Measurements from ENCODE around the gene BICC1.

Gene BICC1

DNA sequence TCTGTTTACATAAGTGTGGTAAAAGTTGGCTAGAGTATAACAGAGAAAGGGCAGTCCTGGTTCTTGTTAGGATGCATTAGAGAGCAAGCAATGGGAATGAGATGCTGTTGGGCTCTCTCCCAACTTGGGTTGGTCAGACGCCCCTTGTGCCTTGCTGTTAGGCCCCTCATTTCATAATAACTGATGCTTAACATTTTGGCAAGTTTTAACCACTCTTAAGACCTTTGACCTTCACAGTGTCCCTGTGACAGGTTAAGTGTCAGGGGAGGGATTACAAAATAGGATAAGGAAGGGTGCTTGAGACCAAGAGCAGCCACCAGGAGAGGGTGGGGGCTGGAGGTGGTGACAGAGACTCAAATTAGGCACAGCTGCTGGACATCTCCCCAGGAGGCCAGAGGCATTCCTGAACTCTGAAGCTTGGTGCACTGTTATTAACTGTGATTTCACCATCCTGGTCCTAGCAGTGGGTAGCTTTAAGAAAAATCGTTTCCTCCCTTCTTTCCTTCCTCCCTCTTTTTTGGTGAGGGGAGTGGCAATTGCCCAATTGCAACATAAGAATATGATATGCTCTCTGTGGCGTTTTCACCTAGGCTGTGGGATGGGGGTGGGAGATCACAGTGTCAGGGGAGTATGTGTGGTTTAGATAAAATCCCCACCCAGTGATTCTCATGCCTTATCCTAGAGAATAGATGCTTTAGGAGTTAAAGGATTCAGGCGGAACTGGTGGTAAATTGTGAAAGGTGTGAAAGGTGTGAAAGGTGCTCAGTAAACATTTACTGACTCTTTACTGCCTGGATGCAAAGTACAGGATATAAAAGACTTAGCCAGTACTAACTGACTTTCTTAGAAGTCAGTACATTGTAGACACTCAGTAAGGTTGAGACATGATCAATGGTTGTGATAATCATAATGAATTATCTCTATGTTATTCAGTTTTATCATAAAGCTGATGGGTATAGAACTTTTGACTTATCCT lies 270.5 kb downstream of the BICC1 start:
- no peak for DNase-seq (ENCODE audit: low read depth)

DNA sequence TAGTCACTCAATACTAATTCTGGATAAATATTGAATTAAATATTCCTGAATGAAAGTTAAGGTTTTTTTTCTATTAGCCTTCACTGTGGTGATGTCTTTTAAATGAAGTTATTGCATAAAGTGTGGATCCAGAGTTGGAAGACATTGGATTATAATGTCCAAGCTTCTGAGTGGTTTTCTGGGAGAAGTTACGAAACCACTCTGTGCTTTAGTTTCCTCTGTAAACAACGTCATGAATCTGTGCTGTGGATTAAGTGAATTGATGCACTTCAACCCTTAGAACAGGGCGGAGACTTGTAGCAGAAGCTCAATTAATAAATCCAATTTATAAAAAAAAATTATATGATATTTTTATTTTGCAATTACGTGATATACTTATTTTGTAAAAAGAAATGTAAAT lies 271.7 kb downstream of the BICC1 start:
- no peak for DNase-seq (ENCODE audit: low read depth)

DNA sequence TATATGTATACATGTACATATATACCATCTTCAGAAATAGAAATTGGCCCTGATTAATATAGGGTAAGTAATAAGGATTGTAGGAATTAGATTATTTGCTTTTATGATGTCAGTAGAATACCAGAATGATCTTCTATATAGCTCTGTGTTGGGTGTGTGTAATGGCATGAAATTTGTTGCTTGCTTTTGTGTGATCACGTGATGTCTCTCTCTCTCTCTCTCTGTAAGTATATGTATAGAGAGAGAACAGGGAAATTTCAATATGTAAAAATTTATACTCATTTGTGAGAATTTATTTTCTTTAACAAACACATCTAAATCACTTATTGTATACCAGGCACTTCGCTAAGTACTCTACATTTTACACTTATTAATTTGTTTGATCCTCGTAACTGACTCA lies 272.7 kb downstream of the BICC1 start:
- no peak for DNase-seq (ENCODE audit: low read depth)

DNA sequence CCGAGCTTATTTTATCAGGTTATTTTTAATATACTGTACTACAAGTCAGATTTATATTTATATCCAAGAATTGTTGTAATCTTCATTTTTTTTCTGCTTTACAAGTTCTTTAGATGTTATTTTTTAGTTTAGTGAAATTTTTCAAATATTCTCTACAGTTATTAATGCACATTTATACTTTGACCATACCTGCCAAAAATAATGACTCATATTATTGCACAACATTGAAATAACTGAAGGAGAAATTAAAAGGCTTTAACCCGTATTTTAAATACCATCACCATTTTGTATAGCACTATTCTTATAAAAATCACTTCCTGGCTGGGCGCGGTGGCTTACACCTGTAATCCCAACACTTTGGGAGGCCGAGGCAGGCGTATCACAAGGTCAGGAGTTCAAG lies 278.5 kb downstream of the BICC1 start:
- no peak for DNase-seq (ENCODE audit: low read depth)

DNA sequence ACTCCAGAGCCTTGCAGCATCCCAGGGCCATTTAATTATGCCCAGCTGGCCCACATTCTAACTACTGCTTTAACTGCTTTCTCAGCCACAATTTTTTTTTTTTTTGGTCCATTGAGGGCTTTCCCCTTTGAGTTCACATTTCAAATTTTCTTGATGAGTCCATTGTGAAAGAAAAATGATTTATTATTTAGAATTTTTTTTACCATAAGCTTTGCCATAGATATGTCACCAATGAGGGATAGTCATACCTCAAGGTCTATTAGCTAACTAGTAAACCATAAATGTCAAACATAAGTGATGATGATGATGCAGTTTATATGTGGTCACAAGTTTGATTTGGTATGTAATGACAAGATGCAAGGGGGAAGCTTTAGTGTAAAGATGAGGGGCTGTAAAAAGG lies 282.9 kb downstream of the BICC1 start:
- no peak for DNase-seq (ENCODE audit: low read depth)

DNA sequence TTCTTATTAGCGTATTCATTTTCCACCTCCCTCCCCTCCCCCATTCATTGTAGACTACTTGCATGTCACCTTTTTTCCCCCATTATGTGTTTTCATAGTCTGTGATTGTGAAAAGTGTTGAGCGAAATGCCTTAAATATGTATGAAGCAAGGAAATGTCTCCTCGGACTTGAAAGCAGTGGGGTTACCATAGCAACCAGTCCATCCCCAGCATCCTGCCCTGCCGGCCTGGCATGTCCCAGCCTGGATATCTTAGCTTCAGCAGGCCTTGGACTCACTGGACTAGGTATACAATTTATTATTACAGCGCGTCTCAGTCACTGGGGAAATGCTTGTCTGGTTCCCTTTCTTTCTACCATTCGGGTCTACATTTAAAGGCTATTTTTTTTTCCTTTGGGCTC lies 283.6 kb downstream of the BICC1 start:
- DNase-seq (ENCODE audit: low read depth) = no peak

DNA sequence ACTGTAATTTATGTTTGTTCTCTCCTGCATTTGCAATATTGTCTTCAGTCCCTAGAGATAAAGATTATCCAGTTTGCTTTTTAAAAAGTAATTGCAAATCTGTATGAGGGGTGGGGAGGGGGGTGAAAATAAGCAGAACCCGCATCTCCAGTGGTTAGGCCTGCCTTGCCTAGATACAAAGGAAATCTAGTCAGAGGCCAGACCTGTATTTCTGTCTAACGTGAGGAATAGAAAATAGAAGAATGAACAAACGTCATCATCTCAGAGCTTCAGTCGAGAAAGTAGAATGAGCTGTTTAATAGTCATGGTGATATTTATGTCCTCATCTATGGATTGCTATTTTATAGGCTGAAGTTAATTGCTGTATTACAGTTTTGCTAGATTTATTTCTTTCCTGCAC lies 284.2 kb downstream of the BICC1 start:
- DNase-seq (ENCODE audit: low read depth) = no peak

DNA sequence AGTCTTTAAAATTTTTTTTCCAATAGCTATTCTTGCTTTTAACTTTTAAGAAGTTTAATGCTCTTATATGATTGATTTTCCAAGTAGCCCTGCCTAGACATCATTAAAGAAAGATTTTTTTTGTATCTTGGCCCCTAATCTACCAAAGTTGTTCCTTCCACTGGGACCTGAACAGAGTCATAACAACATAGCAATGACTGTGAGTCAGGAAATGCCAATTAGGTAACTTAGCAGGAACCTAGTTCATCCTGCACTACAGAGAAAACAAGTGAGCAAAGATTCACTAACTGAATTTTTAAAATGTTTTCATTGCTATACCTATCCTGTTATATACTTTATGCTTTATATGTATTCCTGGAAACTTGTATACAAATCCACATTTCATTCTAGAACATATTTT lies 284.7 kb downstream of the BICC1 start:
- DNase-seq (ENCODE audit: low read depth) = no peak

DNA sequence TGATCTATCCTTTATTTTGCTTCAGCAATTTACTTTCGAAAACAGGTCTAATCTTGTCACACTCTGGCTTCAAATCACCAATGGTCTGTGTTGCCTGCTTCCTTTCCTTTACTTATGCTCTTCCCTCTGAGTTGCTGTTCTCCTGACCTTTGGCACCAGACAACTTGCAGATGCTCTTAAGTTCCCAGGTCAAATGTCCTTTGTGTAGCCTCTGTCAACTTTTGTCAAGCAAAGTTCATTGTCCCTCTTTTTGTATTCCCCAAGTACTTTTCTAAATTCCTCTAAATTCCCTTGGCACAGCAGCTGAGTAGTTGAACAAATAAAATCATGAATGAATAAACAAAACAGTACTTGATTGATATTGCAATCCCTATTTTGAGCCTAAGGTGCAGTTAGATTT lies 289.4 kb downstream of the BICC1 start:
- DNase-seq (ENCODE audit: low read depth) = no peak

DNA sequence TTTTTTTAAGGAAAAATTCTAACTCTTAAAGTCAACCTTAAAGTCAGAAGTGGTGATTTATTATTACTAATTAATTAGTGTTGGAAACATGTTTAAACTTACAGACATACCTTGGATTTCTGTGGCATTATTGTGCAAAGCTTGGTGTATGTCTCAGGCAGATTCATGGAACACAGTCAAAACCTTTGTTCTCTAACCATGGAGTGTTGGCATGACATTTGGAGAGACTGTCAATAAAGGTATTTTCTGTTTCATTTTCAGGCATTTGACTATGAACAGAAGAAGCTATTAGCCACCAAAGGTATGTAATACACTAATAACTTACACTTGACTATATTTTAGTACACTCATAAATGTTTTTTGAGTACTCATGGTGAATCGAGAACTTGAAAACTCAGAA lies 293.7 kb downstream of the BICC1 start:
- DNase-seq (ENCODE audit: low read depth) = no peak

DNA sequence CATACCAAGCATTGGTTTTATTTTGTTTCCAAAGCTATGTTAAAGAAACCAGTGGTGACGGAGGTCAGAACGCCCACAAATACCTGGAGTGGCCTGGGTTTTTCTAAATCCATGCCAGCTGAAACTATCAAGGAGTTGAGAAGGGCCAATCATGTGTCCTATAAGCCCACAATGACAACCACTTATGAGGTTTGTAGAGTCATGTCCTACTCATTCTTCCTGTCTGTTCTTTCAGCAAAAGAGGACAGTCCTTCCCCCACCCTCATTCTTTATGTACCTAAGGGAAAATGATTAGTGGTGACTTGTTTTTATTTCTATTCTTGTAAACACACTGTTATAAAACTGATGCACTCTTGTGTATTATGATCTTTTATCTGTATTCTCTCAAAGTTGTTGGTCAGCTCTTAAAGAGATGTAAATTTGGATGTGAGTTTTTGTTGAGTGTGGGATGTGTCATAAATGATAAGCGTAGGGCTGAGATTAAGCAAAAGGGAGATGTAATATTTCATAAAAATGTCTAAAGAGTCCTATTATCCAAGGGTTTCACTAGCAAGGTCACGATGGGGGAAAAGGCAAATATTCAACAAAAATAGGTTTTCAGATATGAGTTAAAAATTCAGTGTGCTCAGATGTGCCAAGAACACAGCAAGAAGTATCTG lies 294.4 kb downstream of the BICC1 start:
- DNase-seq (ENCODE audit: low read depth) = no peak

DNA sequence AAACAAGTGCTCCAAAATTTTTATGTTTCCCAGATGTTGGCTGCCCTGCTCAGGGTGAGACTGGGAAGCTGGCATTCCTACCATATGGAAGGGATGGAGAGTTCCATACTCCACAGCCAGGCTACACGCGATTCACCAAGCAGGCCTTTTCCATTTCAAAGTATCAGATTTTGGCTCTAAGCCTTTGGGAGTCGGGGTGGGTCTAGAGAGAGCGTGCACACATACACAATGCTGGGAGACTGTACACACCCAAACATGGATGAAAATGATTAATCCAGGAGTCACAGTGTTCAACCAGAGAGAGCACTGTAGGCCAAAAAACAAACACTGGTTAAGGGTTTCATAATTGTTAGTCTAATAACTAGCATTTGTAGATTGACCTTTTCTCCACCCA lies 295.0 kb downstream of the BICC1 start:
- no peak for DNase-seq (ENCODE audit: low read depth)

DNA sequence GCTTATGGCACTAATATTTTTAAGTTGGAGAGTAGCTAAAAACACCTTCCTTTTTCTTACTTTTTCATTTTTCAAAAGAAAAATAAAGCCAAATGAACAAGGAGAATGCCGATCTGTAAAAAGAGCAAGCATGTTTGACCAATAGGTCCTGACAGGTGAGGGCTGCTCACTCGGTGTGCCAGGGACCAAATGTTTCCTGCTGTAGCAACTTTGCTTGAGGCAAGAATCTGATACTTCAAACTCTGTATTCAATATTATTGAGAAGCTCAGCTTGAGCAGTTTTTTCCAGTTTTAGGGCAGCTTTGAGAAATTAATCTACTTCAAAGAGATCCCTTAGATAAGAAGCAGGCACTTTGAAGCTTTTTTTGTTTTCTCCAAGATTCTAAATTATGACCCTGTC lies 298.1 kb downstream of the BICC1 start:
- no peak for DNase-seq (ENCODE audit: low read depth)

DNA sequence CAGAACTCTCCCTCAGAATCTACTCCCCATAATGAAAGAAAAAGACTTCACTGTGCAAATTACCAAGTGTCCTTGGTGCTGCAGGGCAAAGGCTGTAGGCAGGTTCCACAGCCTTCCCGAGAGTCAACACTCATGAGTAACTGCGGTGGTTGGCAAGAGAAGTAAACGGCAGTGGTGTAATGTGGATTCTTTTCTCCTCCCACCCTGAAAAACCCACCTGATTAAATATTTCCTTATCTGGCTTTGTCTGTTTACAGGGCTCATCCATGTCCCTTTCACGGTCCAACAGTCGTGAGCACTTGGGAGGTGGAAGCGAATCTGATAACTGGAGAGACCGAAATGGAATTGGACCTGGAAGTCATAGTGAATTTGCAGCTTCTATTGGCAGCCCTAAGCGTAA lies 300.9 kb downstream of the BICC1 start:
- no peak for DNase-seq (ENCODE audit: low read depth)

DNA sequence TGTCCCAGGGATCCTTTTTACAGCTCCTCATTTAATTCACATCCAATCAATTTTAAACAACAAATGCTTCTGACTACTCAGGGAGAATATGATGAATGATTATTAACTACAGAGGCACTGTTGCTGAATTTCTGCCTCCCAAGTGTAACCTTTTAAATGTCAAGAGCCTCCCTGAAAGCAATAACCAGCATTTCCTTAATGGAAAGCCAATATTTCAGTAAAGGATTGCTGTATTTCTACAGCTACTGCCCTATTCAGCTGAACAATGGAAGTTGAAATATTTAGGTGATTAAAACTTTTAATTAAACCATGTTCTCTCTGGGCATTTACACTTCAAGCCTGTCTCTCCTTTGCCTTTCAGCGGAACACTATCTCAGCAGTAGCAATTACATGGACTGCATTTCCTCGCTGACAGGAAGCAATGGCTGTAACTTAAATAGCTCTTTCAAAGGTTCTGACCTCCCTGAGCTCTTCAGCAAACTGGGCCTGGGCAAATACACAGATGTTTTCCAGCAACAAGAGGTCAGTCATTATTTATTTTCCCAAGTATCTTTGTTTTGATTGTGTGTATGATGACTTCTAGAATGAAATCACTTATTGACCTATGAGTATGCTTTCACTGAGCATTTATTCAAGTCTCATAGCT lies 304.7 kb downstream of the BICC1 start:
- no peak for DNase-seq (ENCODE audit: low read depth)

DNA sequence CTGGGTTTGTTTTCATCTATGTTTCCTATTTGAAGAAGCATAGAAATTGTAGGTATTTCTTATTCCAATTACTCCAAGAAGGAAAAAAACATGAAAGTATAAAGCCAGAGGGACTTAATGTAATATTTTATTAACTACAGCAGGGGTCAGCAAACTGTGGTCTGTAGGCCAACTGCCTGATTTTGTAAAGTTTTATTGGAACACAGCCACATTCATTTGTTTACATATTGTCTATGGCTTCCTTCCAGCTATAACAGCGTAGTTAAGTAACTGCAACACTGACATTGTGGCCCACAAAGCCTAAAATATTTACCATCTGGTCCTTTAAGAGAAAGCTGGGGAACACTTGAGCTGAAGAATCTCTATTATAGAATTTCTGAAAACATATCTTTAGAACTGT lies 306.2 kb downstream of the BICC1 start:
- DNase-seq (ENCODE audit: low read depth) = no peak

DNA sequence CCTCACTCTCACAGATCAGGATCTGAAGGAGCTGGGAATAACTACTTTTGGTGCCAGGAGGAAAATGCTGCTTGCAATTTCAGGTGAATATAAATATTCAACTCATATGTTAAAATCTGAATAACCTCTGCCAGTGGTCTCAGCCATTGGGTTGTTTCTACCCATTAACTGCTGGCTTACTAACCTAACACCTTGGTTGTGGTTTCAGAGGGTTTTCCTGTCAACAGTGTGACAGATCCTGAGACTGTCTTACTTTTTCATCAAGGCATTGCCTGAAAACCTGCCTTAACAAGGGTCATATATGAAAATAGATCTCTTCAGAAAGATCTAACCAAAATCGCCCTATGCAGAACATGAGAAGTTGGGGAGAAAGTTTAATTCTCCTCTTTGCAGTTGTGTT lies 307.7 kb downstream of the BICC1 start:
- no peak for DNase-seq (ENCODE audit: low read depth)

DNA sequence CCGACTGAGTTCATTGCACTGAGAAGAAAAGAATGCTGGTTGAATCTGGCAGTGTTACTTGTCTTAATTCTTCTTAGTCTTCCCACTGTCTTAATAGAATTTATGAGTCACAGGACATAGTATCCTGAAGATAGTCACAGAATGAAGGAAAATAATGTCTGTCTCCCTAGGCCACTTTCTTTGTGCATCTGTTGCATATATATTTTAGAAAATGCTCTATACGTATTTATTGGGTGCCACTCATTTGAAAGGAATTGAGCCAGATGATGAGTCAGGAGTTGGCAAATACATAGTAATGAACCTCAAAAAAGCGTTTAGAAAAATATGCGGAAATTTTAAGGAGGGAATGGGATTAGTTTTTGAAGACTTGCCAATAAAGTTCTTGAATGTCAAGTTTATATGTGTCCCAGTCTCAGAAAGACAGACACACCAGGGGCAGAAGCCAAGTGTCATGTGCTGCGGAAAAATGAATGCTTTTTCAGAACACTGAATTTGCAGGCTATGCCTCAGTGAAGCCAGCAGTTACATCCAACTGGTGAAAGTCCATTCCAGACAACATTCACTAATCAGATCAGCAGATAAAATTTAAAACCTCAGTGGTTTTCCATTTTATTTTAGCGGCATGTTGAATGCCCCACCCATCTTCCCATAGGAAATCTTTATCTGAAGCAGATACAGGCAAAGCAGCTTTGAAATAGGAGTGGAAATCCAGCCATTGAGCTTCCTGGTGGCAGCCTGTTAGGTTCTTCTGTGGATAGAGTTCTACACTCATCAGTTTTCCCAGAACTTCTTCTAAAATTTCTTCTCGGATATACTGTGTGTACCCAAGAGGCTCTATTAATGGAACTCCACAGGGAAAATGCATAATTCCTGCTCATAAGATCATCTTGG lies 308.4 kb downstream of the BICC1 start:
- DNase-seq (ENCODE audit: low read depth) = no peak

DNA sequence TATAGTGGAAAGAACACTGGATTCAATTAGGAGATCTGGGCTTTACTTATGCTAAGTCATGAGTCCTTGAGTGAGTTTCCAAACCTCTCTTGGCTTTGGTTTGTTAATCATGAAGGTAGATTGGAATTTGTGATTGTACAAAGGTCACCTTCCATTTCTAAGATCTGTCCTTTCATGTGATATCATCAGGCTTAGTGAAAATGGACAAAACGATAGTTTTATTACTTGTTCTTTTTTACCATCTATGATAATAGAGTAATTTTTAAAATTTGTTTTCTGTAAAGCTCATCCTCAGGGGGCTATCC lies 309.0 kb downstream of the BICC1 start:
- no peak for DNase-seq (ENCODE audit: low read depth)

DNA sequence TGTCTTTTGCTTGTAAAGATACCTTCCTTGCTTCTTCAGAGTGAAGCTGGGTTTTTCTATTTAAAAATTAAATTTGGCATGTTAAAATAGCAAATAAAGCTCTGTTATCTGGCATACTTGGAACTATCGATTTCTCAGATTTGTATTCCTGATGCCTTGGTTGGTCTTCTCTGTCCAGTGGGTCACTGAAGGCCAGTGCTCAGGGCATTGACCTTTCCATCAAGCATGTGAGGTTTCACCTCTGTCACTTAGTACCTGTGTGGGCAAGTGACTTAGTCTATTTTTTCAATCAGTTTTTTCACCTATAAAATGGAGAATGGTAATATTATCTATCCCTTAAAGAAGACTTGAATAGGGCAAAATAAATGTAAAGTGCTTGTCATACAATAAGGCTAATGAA lies 311.3 kb downstream of the BICC1 start:
- DNase-seq (ENCODE audit: low read depth) = no peak

DNA sequence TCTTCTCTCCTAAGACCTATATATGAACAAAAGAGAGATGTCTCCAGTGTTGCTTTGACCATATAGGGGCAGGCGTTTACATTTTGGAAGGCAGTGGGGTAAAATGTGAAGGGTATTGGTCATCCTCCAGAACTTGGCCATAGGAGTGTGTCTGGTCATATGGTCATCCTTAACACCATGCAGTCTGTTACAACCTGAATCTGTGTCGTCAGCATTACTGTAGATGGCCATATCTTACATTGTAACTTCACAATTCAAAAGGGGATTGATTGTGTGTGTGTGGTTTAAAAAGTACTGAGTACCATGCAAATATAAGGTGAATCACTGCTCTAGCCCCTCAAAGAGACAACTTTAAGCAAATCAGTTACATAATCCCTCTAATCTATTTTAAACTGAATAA lies 311.7 kb downstream of the BICC1 start:
- no peak for DNase-seq (ENCODE audit: low read depth)

DNA sequence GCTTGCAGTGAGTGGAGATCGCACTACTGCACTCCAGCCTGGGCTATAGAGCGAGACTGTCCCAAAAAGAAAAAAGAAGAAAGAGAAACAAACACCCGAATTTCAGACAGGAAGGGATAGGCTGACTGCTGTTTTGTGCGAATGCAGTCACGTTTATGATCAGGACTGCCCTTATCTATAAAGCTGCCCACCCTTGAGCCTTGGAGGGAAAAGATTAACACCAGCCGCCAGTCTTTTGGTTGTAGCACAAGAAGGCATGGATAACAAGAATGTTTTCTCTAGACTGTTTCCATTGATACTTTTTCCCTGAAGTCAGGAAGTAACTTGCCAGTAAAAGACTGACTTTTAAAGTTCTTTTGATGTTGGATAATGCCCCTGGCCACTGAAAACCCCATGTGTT lies 314.0 kb downstream of the BICC1 start:
- DNase-seq (ENCODE audit: low read depth) = no peak
